GM18870 (cell line): ENCODE measurements around the gene SIGLEC8.

Experiments used
- ATAC-seq: cut with Tn5 transposase; IDR thresholded peaks from one replicate; pipeline ENCODE4 v1.9.1; 2021; ENCODE audit warnings: moderate library complexity; ENCODE audit not compliant: unreplicated experiment

Gene SIGLEC8

GRCh38 chr19:51407511-51408131 lies 50.6 kb downstream of the SIGLEC8 start:
- ATAC-seq = no peak

- ATAC-seq = no peak
Observed at GRCh38 chr19:51402117-51402516, 56.1 kb downstream of the SIGLEC8 start.
